OCI-LY1 (cell line): ENCODE results near the gene XPR1.

Source experiments
- CTCF ChIP-seq: fragments of 200-600 bp; sonication (generic), shearing (Covaris generic); IDR thresholded peaks from 2 replicates; pipeline ENCODE4 v1.5.1; 2017; ENCODE audit warnings: mild to moderate bottlenecking, antibody characterized with exemption, low read length, moderate library complexity, mixed read lengths
- EZH2 ChIP-seq: fragments of 200-600 bp; sonication (generic), shearing (Covaris generic); IDR thresholded peaks from 2 replicates; pipeline ENCODE4 v1.8.0; 2017; ENCODE audit warnings: borderline replicate concordance, mixed run types, mild to moderate bottlenecking, antibody characterized with exemption, low read length, moderate library complexity, mixed read lengths

- no peak for TF ChIP-seq CTCF
- TF ChIP-seq EZH2: no peak
Observed at GRCh38 chr1:180724055-180724454, 92.2 kb downstream of the XPR1 start.
